H9 (cell line): ENCODE measurements around the gene ITPK1. TPM values are rescaled to one million over a fixed set of nuclear protein-coding genes. Genes with fewer than 3 reads are reported as not detected.

ENCODE experiments used
- DNase-seq: peaks from one replicate; pipeline ENCODE4 v3.0.0-alpha.2; 2017
- H2AFZ ChIP-seq: one replicate; pipeline ENCODE4 v1.6.1; 2013; ENCODE audit warnings: mild to moderate bottlenecking, low read length, control low read depth, moderate library complexity
- H2AK5ac ChIP-seq: 2 replicates; pipeline ENCODE4 v1.6.1; 2013; ENCODE audit warnings: low read length, control low read depth, mixed read lengths; ENCODE audit not compliant: insufficient read length
- H2BK120ac ChIP-seq: one replicate; pipeline ENCODE4 v1.6.1; 2013; ENCODE audit warnings: low read depth, mild to moderate bottlenecking, low read length, control low read depth, inconsistent platforms; ENCODE audit not compliant: poor library complexity, severe bottlenecking
- H2BK12ac ChIP-seq: 2 replicates; pipeline ENCODE4 v1.6.1; 2013; ENCODE audit warnings: low read length, control low read depth, mixed read lengths, low read depth; ENCODE audit not compliant: insufficient read length
- H2BK15ac ChIP-seq: 2 replicates; pipeline ENCODE4 v1.6.1; 2013; ENCODE audit warnings: low read depth, low read length, control low read depth
- H2BK20ac ChIP-seq: one replicate; pipeline ENCODE4 v1.6.1; 2013; ENCODE audit warnings: low read depth, mild to moderate bottlenecking, low read length, control low read depth, inconsistent platforms; ENCODE audit not compliant: poor library complexity, severe bottlenecking
- H2BK5ac ChIP-seq: 2 replicates; pipeline ENCODE4 v1.6.1; 2013; ENCODE audit warnings: low read length, control low read depth, mixed read lengths; ENCODE audit not compliant: insufficient read length
- H3K14ac ChIP-seq: 2 replicates; pipeline ENCODE4 v1.6.1; 2013; ENCODE audit warnings: low read length, control low read depth; ENCODE audit not compliant: insufficient read depth
- H3K18ac ChIP-seq: 2 replicates; pipeline ENCODE4 v1.6.1; 2013; ENCODE audit warnings: low read depth, mild to moderate bottlenecking, mixed read lengths, low read length, control low read depth; ENCODE audit not compliant: insufficient read length
- H3K23ac ChIP-seq: 2 replicates; pipeline ENCODE4 v1.6.1; 2013; ENCODE audit warnings: low read length, control low read depth, mixed read lengths, low read depth; ENCODE audit not compliant: insufficient read length
- H3K23me2 ChIP-seq: 2 replicates; pipeline ENCODE4 v1.6.1; 2013; ENCODE audit warnings: low read depth, mild to moderate bottlenecking, mixed read lengths, low read length, control low read depth; ENCODE audit not compliant: insufficient read length, poor library complexity, severe bottlenecking
- H3K27ac ChIP-seq: 2 replicates; pipeline ENCODE4 v1.5.1; 2013; ENCODE audit warnings: low read length, control low read depth, mixed read lengths, low read depth; ENCODE audit not compliant: insufficient read length
- H3K27me3 ChIP-seq: 2 replicates; pipeline ENCODE4 v1.6.1; 2013; ENCODE audit warnings: low read length, control low read depth, inconsistent platforms; ENCODE audit not compliant: insufficient read depth
- H3K4ac ChIP-seq: 2 replicates; pipeline ENCODE4 v1.6.1; 2013; ENCODE audit warnings: low read depth, mild to moderate bottlenecking, control low read depth, inconsistent platforms, low read length, moderate library complexity
- H3K4me1 ChIP-seq: 2 replicates; pipeline ENCODE4 v1.6.1; 2013; ENCODE audit warnings: low read length, control low read depth, inconsistent platforms; ENCODE audit not compliant: insufficient read depth
- H3K4me2 ChIP-seq: 2 replicates; pipeline ENCODE4 v1.6.1; 2013; ENCODE audit warnings: low read length, control low read depth, mixed read lengths; ENCODE audit not compliant: insufficient read length, insufficient read depth
- H3K56ac ChIP-seq: 2 replicates; pipeline ENCODE4 v1.6.1; 2013; ENCODE audit warnings: low read depth, mild to moderate bottlenecking, mixed read lengths, low read length, control low read depth; ENCODE audit not compliant: insufficient read length
- H3K79me1 ChIP-seq: 2 replicates; pipeline ENCODE4 v1.6.1; 2013; ENCODE audit warnings: low read depth, mild to moderate bottlenecking, moderate library complexity, low read length, control low read depth, inconsistent platforms; ENCODE audit not compliant: insufficient read depth, poor library complexity, severe bottlenecking
- H3K79me2 ChIP-seq: 2 replicates; pipeline ENCODE4 v1.6.1; 2013; ENCODE audit warnings: low read length, control low read depth, inconsistent platforms; ENCODE audit not compliant: insufficient read depth
- H3K9ac ChIP-seq: 2 replicates; pipeline ENCODE4 v1.6.1; 2013; ENCODE audit warnings: low read length, control low read depth, mixed read lengths; ENCODE audit not compliant: insufficient read length; ENCODE audit errors: extremely low read depth
- H3K9me3 ChIP-seq: one replicate; pipeline ENCODE4 v1.6.1; 2013; ENCODE audit warnings: low read depth, low read length, inconsistent platforms; ENCODE audit not compliant: control insufficient read depth
- H3T11ph ChIP-seq: one replicate; pipeline ENCODE4 v1.6.1; 2013; ENCODE audit warnings: mild to moderate bottlenecking, low read length, control low read depth, inconsistent platforms
- H4K20me1 ChIP-seq: one replicate; pipeline ENCODE4 v1.6.1; 2013; ENCODE audit not compliant: control insufficient read depth, insufficient read length, insufficient read depth
- H4K5ac ChIP-seq: 2 replicates; pipeline ENCODE4 v1.6.1; 2013; ENCODE audit warnings: low read depth, mild to moderate bottlenecking, mixed read lengths, low read length, control low read depth; ENCODE audit not compliant: insufficient read length
- H4K8ac ChIP-seq: replicated peaks from 2 replicates; pipeline ENCODE4 v1.6.1; 2013; ENCODE audit warnings: low read length, control low read depth, mixed read lengths, low read depth; ENCODE audit not compliant: insufficient read length
- H4K91ac ChIP-seq: 2 replicates; pipeline ENCODE4 v1.6.1; 2013; ENCODE audit warnings: low read depth, mild to moderate bottlenecking, moderate library complexity, mixed read lengths, low read length, control low read depth; ENCODE audit not compliant: insufficient read length
- H3K27ac Mint-ChIP-seq, 3 experiments: 2 replicates in 2 of 3; 3 replicates in 1 of 3; pipeline ENCODE4 v1.8.0; 2020 to 2021; ENCODE audit warnings: mixed read lengths in 3 of 3, mild to moderate bottlenecking in 1 of 3, moderate library complexity in 1 of 3
- H3K27me3 Mint-ChIP-seq: 2 replicates; pipeline ENCODE4 v1.8.0; 2021; ENCODE audit warnings: low read depth, mild to moderate bottlenecking, moderate library complexity, mixed read lengths
- H3K36me3 Mint-ChIP-seq, 3 experiments: 2 replicates in 2 of 3; 3 replicates in 1 of 3; pipeline ENCODE4 v1.8.0; 2020 to 2021; ENCODE audit warnings: low read depth in 3 of 3, mixed read lengths in 3 of 3; ENCODE audit not compliant: insufficient read depth in 1 of 3
- H3K4me1 Mint-ChIP-seq, 2 experiments: 2 replicates each; pipeline ENCODE4 v1.8.0; 2020; ENCODE audit warnings: mixed read lengths in 2 of 2
- H3K4me3 Mint-ChIP-seq, 2 experiments: 2 replicates in 1 of 2; 3 replicates in 1 of 2; pipeline ENCODE4 v1.8.0; 2020 to 2021; ENCODE audit warnings: mild to moderate bottlenecking in 2 of 2, mixed read lengths in 2 of 2, moderate library complexity in 1 of 2
- H3K9me3 Mint-ChIP-seq, 2 experiments: 2 replicates in 1 of 2; 3 replicates in 1 of 2; pipeline ENCODE4 v1.8.0; 2020; ENCODE audit warnings: mild to moderate bottlenecking in 2 of 2, mixed read lengths in 2 of 2, moderate library complexity in 1 of 2
- CTCF ChIP-seq: fragments of 200-600 bp; sonication (generic); conservative IDR thresholded peaks from 3 replicates; pipeline ENCODE4 v1.8.0; 2021; ENCODE audit warnings: antibody characterized with exemption, mild to moderate bottlenecking
- WGBS: extraction: QIAGEN DNeasy Blood & Tissue Kit; methylation state at CpG from one replicate; pipeline ENCODE4 v1.1.7; 2013; ENCODE audit warnings: missing lambda C conversion rate, low lambda C conversion rate, mixed read lengths; ENCODE audit not compliant: insufficient read length; ENCODE audit errors: extremely low coverage; 5-methylcytosine and 5-hydroxymethylcytosine counted together
- total RNA-seq: library from RNA; stranded (reverse); gene quantifications from 2 replicates; pipeline ENCODE4 v1.2.1, GENCODE V29; 2021

ITPK1 gene
- total RNA-seq, 1 experiment from 2014 or later: 92.7 TPM

GRCh38 chr14:92903359-92903758, 212.4 kb downstream of the ITPK1 start:
- H2BK20ac ChIP-seq: no peak overlapping the region
- no peak overlapping the region for H3K14ac ChIP-seq
- no peak overlapping the region for H2BK12ac ChIP-seq
- no peak overlapping the region for H2BK5ac ChIP-seq
- TF ChIP-seq CTCF: no peak
- H3K56ac ChIP-seq: no peak overlapping the region
- no peak overlapping the region for H3K27ac ChIP-seq
- H2BK120ac ChIP-seq: no peak overlapping the region
- no peak overlapping the region for H4K91ac ChIP-seq
- H3K79me2 ChIP-seq: no peaks in the 10 kb centered on the region
- no peak overlapping the region for H3K4me2 ChIP-seq
- H2BK15ac ChIP-seq: no peak overlapping the region
- H2AFZ ChIP-seq: no peak overlapping the region
- Mint-ChIP-seq H3K27ac (no peak overlapping the region), H3K4me3 (no peak overlapping the region), H3K4me1 (peaks cover 13% of the 10 kb centered on the region in 2 experiments), H3K9me3 (no peaks in the 10 kb centered on the region), H3K36me3 (no peaks in the 10 kb centered on the region), H3K27me3 (peaks cover 47% of the 10 kb centered on the region)
- peaks cover 4% of the 10 kb centered on the region; the same call in 1 of the 2 replicates for H3K27me3 ChIP-seq
- no peak overlapping the region for H4K5ac ChIP-seq
- H3K4me1 ChIP-seq: no peaks in the 10 kb centered on the region
- H3K4ac ChIP-seq: no peak overlapping the region
- H3K9ac ChIP-seq: no peak overlapping the region
- no peak overlapping the region for H3T11ph ChIP-seq
- H3K18ac ChIP-seq: no peak overlapping the region
- no peak overlapping the region for H3K23ac ChIP-seq
- no peak overlapping the region for H2AK5ac ChIP-seq
- no CpG with 5 or more reads among the region's 6 CpGs for WGBS
- H3K79me1 ChIP-seq: no peaks in the 10 kb centered on the region
- no peaks in the 10 kb centered on the region for H4K20me1 ChIP-seq
- no peaks in the 10 kb centered on the region for H3K23me2 ChIP-seq
- no peak for DNase-seq
- H3K9me3 ChIP-seq: no peaks in the 10 kb centered on the region
- H4K8ac ChIP-seq: no peak overlapping the region
